HK-2 (cell line): Measurements from ENCODE around the gene CAPZA1.
A peak's percentile ranks its signal among the peaks of the same experiment; 100 is the strongest.
"Not testable (repeated sequence)": the region's sequence is repeated elsewhere in the genome, so short reads cannot be mapped to it uniquely, and the experiment has no call there.

Experiments
- DNase-seq: peaks from one replicate; pipeline ENCODE4 v3.0.0-alpha.2; 2018; ENCODE audit not compliant: unreplicated experiment

The CAPZA1 gene

DNA sequence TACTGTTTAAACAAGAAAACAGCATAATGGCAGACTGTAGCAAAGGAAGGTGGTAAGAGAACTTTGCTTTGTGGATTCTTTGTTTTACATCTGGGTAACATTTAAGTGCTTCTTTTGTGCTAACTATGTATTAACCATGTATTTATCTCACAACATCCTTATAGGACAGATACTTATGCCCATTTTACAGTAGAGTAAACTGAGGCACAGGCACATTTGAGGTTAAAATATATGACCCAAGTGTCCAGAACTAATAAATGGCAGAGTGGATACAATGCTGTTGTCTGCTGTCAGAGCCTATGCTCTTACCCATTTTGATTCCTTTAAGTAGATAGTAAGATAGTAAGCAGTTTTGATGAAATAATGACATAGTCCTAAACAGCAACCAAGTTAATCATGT is 7.3 kb downstream of the CAPZA1 start:
- no peak for DNase-seq

GRCh38 chr1:112628516-112628915 is 8.9 kb downstream of the CAPZA1 start:
- DNase-seq, result no peak

- no peak for DNase-seq
These were observed 9.6 kb downstream of the CAPZA1 start for GRCh38 chr1:112629256-112629655.

GRCh38 chr1:112633628-112634027 is 14.0 kb downstream of the CAPZA1 start:
- no peak for DNase-seq

- DNase-seq, result no peak
These were observed 14.7 kb downstream of the CAPZA1 start for GRCh38 chr1:112634367-112634766.

- DNase-seq, result no peak
These were observed 16.4 kb downstream of the CAPZA1 start for GRCh38 chr1:112636056-112636455.

DNA sequence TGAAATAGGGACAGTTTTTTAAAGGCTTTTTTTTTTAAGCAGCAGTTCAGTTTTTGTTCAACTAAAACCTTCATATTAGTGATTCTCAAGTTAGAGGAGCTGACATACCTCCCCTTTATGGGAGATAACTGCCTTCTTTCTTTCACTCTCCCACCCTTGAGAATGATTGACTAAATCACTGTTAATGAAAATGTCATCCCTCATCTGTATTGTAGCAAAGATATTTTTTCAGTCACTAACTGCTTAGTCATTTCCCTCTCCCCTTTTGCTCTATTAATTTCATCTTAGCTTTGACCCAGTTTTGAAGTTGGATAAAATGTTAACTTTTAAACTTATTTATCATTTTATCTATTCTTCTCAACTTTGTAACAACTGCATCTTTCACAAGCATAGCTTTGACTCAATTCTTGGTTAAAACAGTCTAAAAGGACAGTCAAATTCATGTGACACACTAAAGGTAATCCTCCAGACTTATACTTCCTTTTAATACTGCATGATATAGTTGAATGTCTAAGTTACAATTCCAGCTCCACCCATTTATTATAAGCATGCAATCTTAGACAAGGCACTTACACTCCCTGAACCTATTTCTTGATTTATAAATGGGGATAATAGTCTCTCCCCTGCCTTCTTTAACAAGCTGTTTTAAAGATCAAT is 17.1 kb downstream of the CAPZA1 start:
- DNase-seq, result no peak

DNA sequence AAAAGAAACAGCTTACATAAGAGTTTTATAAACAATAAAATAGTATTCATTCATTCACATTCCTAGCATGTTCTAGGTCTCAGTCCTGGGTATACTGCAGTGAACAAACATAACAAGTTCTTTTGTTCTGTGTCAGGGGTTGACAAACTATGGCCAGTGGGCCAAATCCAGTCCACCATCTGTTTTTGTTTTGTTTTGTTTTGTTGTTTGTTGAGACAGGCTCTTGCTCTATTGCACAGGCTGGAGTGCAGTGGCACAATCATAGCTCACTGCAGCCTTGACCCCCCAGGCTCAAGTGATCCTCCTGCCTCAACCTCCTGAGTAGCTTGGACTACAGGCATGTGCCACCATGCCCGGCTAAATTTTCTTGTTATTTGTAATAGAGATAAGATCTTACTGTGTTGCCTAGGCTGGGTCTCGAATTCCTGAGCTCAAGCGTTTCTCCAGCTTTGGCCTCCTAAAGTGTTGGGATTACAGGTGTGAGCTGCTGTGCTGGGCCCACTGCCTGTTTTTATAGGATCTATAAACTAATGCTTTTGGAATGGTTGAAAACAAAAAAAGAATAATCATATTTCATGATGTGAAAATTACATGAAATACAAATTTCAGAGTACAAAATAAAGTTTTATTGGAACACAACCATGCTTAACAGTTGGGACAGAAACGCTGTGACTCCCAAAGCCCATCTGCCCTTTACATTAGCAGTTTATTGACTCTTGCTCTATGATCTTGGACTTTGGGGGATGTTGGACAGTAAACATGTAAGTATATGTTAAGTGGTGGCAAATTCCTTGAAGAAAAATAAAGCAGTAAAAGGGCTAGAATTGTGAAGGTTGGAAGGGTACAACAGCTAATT is 17.9 kb downstream of the CAPZA1 start:
- DNase-seq, result no peak

DNA sequence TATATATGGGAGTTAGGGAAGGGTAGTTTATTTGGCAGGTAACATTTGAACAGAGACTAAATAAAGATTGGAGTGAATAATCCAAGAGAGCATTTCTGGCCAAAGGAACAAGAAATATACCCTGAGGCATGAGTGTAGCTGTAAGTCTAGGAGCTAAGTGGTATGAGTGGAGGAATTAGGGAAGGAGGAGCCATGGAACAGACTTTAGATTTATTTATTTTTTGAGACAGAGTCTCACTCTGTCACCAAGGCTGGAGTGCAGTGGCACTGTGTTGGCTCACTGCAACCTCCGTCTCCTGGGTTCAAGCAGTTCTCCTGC is 18.4 kb downstream of the CAPZA1 start:
- DNase-seq, result no peak

DNA sequence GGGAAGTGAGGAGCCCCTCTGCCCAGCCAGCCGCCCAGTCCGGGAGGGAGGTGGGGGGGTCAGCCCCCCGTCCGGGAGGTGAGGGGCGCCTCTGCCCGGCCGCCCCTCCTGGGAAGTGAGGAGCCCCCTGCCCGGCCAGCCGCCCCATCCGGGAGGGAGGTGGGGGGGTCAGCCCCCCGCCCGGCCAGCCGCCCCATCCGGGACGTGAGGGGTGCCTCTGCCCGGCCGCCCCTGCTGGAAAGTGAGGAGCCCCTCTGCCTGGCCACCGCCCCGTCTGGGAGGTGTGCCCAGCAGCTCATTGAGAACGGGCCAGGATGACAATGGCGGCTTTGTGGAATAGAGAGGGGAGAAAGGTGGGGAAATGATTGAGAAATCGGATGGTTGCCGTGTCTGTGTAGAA is 20.8 kb downstream of the CAPZA1 start:
- DNase-seq, result not testable (repeated sequence)

GRCh38 chr1:112643080-112643479 is 23.4 kb downstream of the CAPZA1 start:
- no peak for DNase-seq

- no peak for DNase-seq
These were observed 26.6 kb downstream of the CAPZA1 start for GRCh38 chr1:112646225-112646624.

DNA sequence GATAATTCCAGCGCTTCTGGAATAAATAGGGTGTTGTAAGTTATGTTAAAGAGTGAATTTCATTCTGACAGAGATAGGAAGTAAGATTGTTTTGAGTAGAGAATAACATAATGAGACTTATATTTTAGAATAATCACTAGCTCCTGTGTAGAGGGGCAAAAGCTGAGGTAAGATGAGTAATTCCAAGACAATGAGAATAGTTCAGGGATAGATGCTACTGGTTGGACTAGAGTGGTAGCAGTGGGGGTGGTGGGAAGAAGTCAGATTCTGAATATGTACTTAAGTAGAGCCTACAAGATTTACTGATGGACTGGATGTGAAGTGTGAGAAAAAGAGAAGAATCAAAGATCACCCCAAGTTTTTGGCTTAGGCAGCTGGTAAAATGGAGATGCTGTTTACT is 31.6 kb downstream of the CAPZA1 start:
- DNase-seq, result no peak

DNA sequence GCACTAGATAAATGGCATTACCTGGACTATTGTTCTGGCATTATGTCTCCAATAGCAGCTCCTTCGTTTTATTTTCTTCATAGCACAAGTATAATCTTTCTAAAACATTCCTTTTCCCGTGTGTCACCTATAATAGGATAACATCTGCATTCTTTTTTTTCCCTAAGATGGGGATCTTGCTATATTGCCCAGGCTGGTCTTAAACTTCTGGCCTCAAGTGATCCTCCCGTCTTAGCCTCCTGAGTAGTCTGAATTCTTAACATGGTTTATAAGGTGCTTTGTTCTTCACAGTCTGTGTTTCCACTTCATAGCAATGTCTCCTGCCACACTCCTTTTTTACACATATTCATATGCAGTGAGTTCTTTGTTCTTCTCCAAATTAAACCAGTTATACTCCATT is 46.2 kb downstream of the CAPZA1 start:
- DNase-seq, result no peak

- no peak for DNase-seq
These were observed 47.3 kb downstream of the CAPZA1 start for GRCh38 chr1:112666946-112667345.

DNA sequence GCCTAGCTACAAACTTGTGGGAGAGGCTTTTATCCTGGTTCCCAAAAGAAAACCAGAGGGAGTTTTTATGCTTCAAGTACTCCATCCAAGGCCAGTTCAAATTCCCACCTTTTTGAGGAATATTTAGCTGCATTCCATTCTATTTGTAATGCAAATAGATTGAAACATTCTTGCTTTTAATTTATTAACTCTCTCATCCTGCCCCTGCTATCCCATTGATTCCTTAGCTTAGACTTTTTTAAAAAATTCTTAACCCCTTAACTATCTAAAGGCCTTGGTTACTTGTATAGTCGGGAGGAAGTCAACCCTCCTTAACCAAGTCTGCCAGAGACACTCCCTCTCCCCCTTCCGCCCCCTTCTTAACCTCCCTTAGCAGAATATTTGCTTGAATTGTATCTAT is 52.4 kb downstream of the CAPZA1 start:
- no peak for DNase-seq

- DNase-seq, result no peak
These were observed 53.2 kb downstream of the CAPZA1 start for GRCh38 chr1:112672842-112673241.

- DNase-seq, result peak; percentile 21
These were observed 54.2 kb downstream of the CAPZA1 start for GRCh38 chr1:112673592-112674439.

- peak; percentile 80 for DNase-seq
These were observed 54.9 kb downstream of the CAPZA1 start, which contains the start of gene MOV10 for GRCh38 chr1:112674440-112674985. Gene MOV10 (plus strand): TSS chr1:112674659. CDS start chr1:112674913, 254 bp downstream.

DNA sequence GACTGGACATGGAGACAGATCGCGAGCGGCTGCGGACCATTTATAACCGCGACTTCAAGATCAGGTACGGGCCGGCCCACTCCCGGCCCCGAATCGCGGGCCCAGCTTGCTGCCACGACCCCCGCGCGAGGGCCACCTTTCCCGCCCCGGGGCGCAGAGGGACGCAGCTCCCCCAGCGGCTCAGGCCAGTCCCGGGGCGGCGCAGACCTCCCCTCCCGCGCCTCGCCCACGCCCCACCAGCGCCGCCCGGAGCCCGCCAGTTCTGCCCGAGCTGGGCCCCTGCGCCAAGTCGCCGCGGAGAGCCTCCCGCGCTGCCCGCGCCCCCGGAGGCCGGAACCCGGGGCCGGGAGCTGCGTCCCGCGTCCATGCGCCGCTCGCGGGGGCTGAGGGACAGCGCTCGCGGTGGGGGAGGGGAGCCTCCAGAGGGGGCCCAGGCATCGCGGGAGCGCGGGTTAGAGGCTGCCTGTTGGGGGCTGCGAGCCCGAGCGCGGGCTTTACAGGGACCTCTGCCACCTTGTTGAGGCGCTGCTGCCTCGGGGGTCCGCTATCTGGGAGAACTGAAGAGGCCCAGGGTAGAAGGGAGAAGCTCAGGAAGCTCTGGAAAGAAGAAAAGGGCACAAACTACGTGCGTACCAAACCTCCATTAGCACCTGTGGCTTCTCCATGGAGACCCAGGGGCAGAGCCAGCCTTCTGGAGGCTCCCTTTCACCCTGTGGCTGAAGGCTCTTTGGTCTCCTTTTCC is 55.5 kb downstream of the CAPZA1 start:
- DNase-seq, result peak; percentile 56

DNA sequence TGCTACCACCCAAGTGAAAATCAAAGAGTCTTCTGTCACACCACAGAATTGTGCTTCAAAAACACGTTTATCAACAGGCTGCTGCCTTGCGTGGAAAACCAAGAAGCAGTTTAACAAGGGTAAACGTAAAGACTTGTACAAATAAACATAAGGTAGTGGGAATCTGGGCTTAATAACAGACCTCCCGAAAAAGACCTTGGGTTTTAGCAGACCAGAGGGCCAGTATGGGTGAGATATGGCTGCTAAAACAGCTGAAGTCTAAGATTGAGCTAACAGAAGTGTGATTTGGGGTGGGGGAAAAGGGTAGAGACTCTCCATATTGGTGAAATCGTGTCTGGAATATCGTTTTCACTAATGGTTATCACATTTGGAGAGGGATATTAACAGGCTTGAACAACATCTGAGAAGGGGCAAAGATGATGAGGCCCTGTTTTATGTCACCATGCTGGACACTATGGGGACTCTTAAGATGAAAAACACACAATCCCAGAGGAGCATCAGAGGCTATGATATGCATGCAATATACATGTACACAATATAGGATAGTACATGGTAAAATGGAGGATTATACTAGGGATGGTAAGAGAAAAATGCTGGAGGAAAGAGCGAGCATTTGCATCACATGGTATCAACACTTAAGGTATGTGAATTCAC is 56.2 kb downstream of the CAPZA1 start:
- no peak for DNase-seq
